ENCODE results near the gene SLC2A1. TPM values are rescaled to one million over a fixed set of nuclear protein-coding genes. Genes with fewer than 3 reads are reported as not detected.

Gene SLC2A1
- total RNA-seq, 4 donors from 2014 or later = 4.6 to 76.2 (median 28.2) TPM

DNA sequence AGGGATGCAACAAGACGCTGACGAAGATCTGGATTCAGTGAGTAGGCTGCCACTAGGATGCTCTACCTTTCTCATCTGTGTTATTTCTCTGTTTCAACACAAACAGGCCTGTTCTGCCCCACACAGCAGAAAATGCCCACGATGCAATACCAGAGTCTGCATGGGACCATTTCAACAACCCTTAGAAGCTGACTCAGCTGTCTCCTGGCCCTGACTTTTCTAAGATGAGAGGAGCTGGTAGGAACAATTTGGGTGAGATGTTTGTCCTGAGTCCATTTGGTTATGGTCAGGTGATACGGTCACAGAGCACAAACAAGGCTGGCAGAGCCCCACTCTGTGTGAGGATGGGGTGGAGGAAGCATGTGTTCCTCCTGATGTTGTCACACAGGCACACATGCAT lies 11.5 kb upstream of the SLC2A1 start:
- no peaks in the 10 kb centered on the region for H3K9me3 ChIP-seq
- intact Hi-C loops (cut with DNase I; ENCODE audit: low total_unique reads) = no loop called here
- TF ChIP-seq CTCF (IDR thresholded peaks at IDR 0.05) (no peak), POLR2A (IDR thresholded peaks at IDR 0.05) (no peak)
- no peaks in the 10 kb centered on the region for H3K27me3 ChIP-seq
- H3K27ac ChIP-seq = no peak overlapping the region
- DNase-seq = no peak
- no peaks in the 10 kb centered on the region for H3K36me3 ChIP-seq
- H3K4me3 ChIP-seq = no peak overlapping the region
- H3K4me1 ChIP-seq = no peaks in the 10 kb centered on the region

DNA sequence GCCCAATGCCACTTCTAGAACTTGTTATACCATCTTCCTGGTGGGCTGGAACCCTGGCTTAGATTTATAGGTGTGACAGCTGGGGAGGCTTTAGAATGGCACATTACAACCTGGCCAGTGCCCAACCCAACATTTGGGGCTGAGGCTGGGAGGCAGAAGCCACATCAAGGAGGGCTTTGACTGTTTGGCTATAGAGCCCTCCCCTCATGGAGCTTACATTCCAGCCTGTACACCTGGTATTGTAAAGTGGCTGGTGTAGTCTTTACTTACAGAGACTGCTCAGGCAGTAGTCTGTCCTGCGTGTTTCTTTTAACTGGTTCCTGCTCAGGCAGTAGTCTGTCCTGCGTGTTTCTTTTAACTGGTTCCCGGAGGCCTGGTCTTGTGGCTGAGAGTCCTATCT lies 10.0 kb upstream of the SLC2A1 start:
- intact Hi-C loops (cut with DNase I; ENCODE audit: low total_unique reads) = no loop called here
- H3K36me3 ChIP-seq = no peaks in the 10 kb centered on the region
- no peak overlapping the region for H3K27ac ChIP-seq
- no peaks in the 10 kb centered on the region for H3K4me1 ChIP-seq
- H3K4me3 ChIP-seq = no peak overlapping the region
- no peak for TF ChIP-seq POLR2A (IDR thresholded peaks at IDR 0.05)
- TF ChIP-seq CTCF (IDR thresholded peaks at IDR 0.05) = no peak
- no peak for DNase-seq
- H3K27me3 ChIP-seq = no peaks in the 10 kb centered on the region
- no peaks in the 10 kb centered on the region for H3K9me3 ChIP-seq

- intact Hi-C loops (cut with DNase I; ENCODE audit: low total_unique reads) = no loop called here
- no peak overlapping the region for H3K27ac ChIP-seq
- no peak for DNase-seq
- no peaks in the 10 kb centered on the region for H3K27me3 ChIP-seq
- no peak for TF ChIP-seq POLR2A (IDR thresholded peaks at IDR 0.05)
- TF ChIP-seq CTCF (IDR thresholded peaks at IDR 0.05) = no peak
- H3K9me3 ChIP-seq = no peaks in the 10 kb centered on the region
- no peaks in the 10 kb centered on the region for H3K36me3 ChIP-seq
- H3K4me3 ChIP-seq = no peak overlapping the region
- no peaks in the 10 kb centered on the region for H3K4me1 ChIP-seq
Observed at GRCh38 chr1:42966688-42967612, 8.3 kb upstream of the SLC2A1 start.

GRCh38 chr1:42965378-42965777 lies 6.7 kb upstream of the SLC2A1 start:
- intact Hi-C loops (cut with DNase I; ENCODE audit: low total_unique reads) = no loop called here
- Histone ChIP-seq H3K4me1 (no peaks in the 10 kb centered on the region), H3K4me3 (no peak overlapping the region), H3K9me3 (no peaks in the 10 kb centered on the region), H3K27me3 (no peaks in the 10 kb centered on the region), H3K36me3 (no peaks in the 10 kb centered on the region), H3K27ac (no peak overlapping the region)
- no peak for DNase-seq
- TF ChIP-seq POLR2A (IDR thresholded peaks at IDR 0.05) (no peak), CTCF (IDR thresholded peaks at IDR 0.05) (no peak)

GRCh38 chr1:42964044-42964812 lies 5.6 kb upstream of the SLC2A1 start:
- Histone ChIP-seq H3K27ac (peak overlapping the region in 1 of 2 donors; percentile 37), H3K27me3 (no peaks in the 10 kb centered on the region), H3K9me3 (no peaks in the 10 kb centered on the region), H3K4me3 (no peak overlapping the region), H3K36me3 (no peaks in the 10 kb centered on the region), H3K4me1 (no peaks in the 10 kb centered on the region)
- TF ChIP-seq POLR2A (IDR thresholded peaks at IDR 0.05) = no peak
- TF ChIP-seq CTCF (IDR thresholded peaks at IDR 0.05) = no peak
- no peak for DNase-seq
- intact Hi-C loops (cut with DNase I; ENCODE audit: low total_unique reads) = no loop called here

Measured in uterus (tissue), 4 donors.